ENCODE measurements around the gene GSK3B. TPM values are rescaled to one million over a fixed set of nuclear protein-coding genes. Genes with fewer than 3 reads are reported as not detected.

GSK3B gene
- total and polyA plus RNA-seq, 2 experiments from 2014 or later, result 19.7 to 43.1 TPM

GRCh38 chr3:120114376-120114775 is 20.1 kb upstream of the GSK3B start:
- in situ Hi-C loops (cut with MboI), result no loop called here
- H3K9me3 ChIP-seq (ENCODE audit: low read depth), result no peaks in the 10 kb centered on the region
- H3K27ac ChIP-seq, result peak overlapping the region; percentile 60; the same call in 1 of the 2 replicates
- peak overlapping the region; percentile 58 for H3K4me2 ChIP-seq (ENCODE audit: unreplicated experiment)
- no peak overlapping the region for H2AFZ ChIP-seq
- H3K9ac ChIP-seq, result no peak overlapping the region
- no peaks in the 10 kb centered on the region for H3K79me2 ChIP-seq (ENCODE audit: insufficient read depth)
- WGBS, 2 experiments (ENCODE audit: low coverage in 1 of 2, low lambda C conversion rate in 2 of 2, missing lambda C conversion rate in 2 of 2), result 96 to 97% methylated on average over 2 of the region's 2 CpGs
- TF ChIP-seq EZH2phosphoT487 (IDR thresholded peaks at IDR 0.05; ENCODE audit: insufficient read depth, low read depth), result no peak
- no peak for TF ChIP-seq EZH2 (IDR thresholded peaks at IDR 0.05; ENCODE audit: insufficient read depth, poor library complexity, severe bottlenecking)
- no peaks in the 10 kb centered on the region for H3K36me3 ChIP-seq (ENCODE audit: low read depth)
- no peak for DNase-seq
- H3K4me1 ChIP-seq (ENCODE audit: insufficient read depth), result peaks cover 25% of the 10 kb centered on the region
- no peak overlapping the region for H3K4me3 ChIP-seq
- no peaks in the 10 kb centered on the region for H3K27me3 ChIP-seq (replicated peaks; ENCODE audit: insufficient read depth)
- no peaks in the 10 kb centered on the region for H3K9me2 ChIP-seq (ENCODE audit: insufficient read depth)
- H4K20me1 ChIP-seq (ENCODE audit: insufficient read depth), result no peaks in the 10 kb centered on the region
- peaks cover 23% of the 10 kb centered on the region for H3F3A ChIP-seq (ENCODE audit: insufficient read depth)

- H3K9me2 ChIP-seq (ENCODE audit: insufficient read depth), result no peaks in the 10 kb centered on the region
- peak overlapping the region; percentile 58 for H3K4me2 ChIP-seq (ENCODE audit: unreplicated experiment)
- TF ChIP-seq EZH2phosphoT487 (IDR thresholded peaks at IDR 0.05; ENCODE audit: insufficient read depth, low read depth) (no peak), EZH2 (IDR thresholded peaks at IDR 0.05; ENCODE audit: insufficient read depth, poor library complexity, severe bottlenecking) (no peak)
- H3K4me3 ChIP-seq, result no peak overlapping the region
- peaks cover 23% of the 10 kb centered on the region for H3F3A ChIP-seq (ENCODE audit: insufficient read depth)
- no peak overlapping the region for H2AFZ ChIP-seq
- peaks cover 25% of the 10 kb centered on the region for H3K4me1 ChIP-seq (ENCODE audit: insufficient read depth)
- 25 to 26% methylated on average over 8 of the region's 8 CpGs for WGBS, 2 experiments (ENCODE audit: low coverage in 1 of 2, low lambda C conversion rate in 2 of 2, missing lambda C conversion rate in 2 of 2)
- H3K27ac ChIP-seq, result peak overlapping the region; percentile 60
- no peaks in the 10 kb centered on the region for H3K36me3 ChIP-seq (ENCODE audit: low read depth)
- in situ Hi-C loops (cut with MboI), result no loop called here
- H3K9me3 ChIP-seq (ENCODE audit: low read depth), result no peaks in the 10 kb centered on the region
- DNase-seq, result peak; percentile 93
- H3K79me2 ChIP-seq (ENCODE audit: insufficient read depth), result no peaks in the 10 kb centered on the region
- H4K20me1 ChIP-seq (ENCODE audit: insufficient read depth), result no peaks in the 10 kb centered on the region
- H3K27me3 ChIP-seq (replicated peaks; ENCODE audit: insufficient read depth), result no peaks in the 10 kb centered on the region
- no peak overlapping the region for H3K9ac ChIP-seq
These were observed 19.2 kb upstream of the GSK3B start for GRCh38 chr3:120113128-120114116.

- Histone ChIP-seq H3K79me2 (ENCODE audit: insufficient read depth) (no peaks in the 10 kb centered on the region), H3F3A (ENCODE audit: insufficient read depth) (peaks cover 23% of the 10 kb centered on the region), H3K9me3 (ENCODE audit: low read depth) (no peaks in the 10 kb centered on the region), H3K4me2 (ENCODE audit: unreplicated experiment) (no peak overlapping the region), H3K9me2 (ENCODE audit: insufficient read depth) (no peaks in the 10 kb centered on the region), H3K4me1 (ENCODE audit: insufficient read depth) (peaks cover 25% of the 10 kb centered on the region), H3K9ac (no peak overlapping the region), H3K4me3 (no peak overlapping the region), H3K27me3 (replicated peaks; ENCODE audit: insufficient read depth) (no peaks in the 10 kb centered on the region), H2AFZ (no peak overlapping the region), H3K36me3 (ENCODE audit: low read depth) (no peaks in the 10 kb centered on the region), H4K20me1 (ENCODE audit: insufficient read depth) (no peaks in the 10 kb centered on the region), H3K27ac (no peak overlapping the region)
- DNase-seq, result no peak
- in situ Hi-C loops (cut with MboI), result no loop called here
- 100% methylated on average over 1 of the region's 1 CpG for WGBS, 2 experiments (ENCODE audit: low coverage in 1 of 2, low lambda C conversion rate in 2 of 2, missing lambda C conversion rate in 2 of 2)
- no peak for TF ChIP-seq EZH2 (IDR thresholded peaks at IDR 0.05; ENCODE audit: insufficient read depth, poor library complexity, severe bottlenecking)
- TF ChIP-seq EZH2phosphoT487 (IDR thresholded peaks at IDR 0.05; ENCODE audit: insufficient read depth, low read depth), result no peak
These were observed 17.7 kb upstream of the GSK3B start for GRCh38 chr3:120111898-120112297.

- in situ Hi-C loops (cut with MboI), result no loop called here
- 83% methylated on average over 7 of the region's 7 CpGs for WGBS, 2 experiments (ENCODE audit: low coverage in 1 of 2, low lambda C conversion rate in 2 of 2, missing lambda C conversion rate in 2 of 2)
- DNase-seq, result no peak
These were observed 9.0 kb upstream of the GSK3B start for GRCh38 chr3:120103276-120103675.

More at GRCh38 chr3:120103276-120103675, 9.0 kb upstream of the GSK3B start:
- H3K9ac ChIP-seq, result no peak overlapping the region
- H3K79me2 ChIP-seq (ENCODE audit: insufficient read depth), result peaks cover 20% of the 10 kb centered on the region; the same call in 1 of the 2 replicates
- no peak overlapping the region for H3K27ac ChIP-seq
- peaks cover 15% of the 10 kb centered on the region; the same call in 1 of the 2 replicates for H3F3A ChIP-seq (ENCODE audit: insufficient read depth)
- no peak overlapping the region for H3K4me2 ChIP-seq (ENCODE audit: unreplicated experiment)
- peaks cover 14% of the 10 kb centered on the region for H3K4me1 ChIP-seq (ENCODE audit: insufficient read depth)
- no peaks in the 10 kb centered on the region for H3K36me3 ChIP-seq (ENCODE audit: low read depth)
- TF ChIP-seq EZH2 (IDR thresholded peaks at IDR 0.05; ENCODE audit: insufficient read depth, poor library complexity, severe bottlenecking) (no peak), EZH2phosphoT487 (IDR thresholded peaks at IDR 0.05; ENCODE audit: insufficient read depth, low read depth) (no peak)
- no peaks in the 10 kb centered on the region for H3K9me2 ChIP-seq (ENCODE audit: insufficient read depth)
- H3K4me3 ChIP-seq, result no peak overlapping the region
- no peaks in the 10 kb centered on the region for H3K27me3 ChIP-seq (replicated peaks; ENCODE audit: insufficient read depth)
- no peak overlapping the region for H2AFZ ChIP-seq
- H3K9me3 ChIP-seq (ENCODE audit: low read depth), result no peaks in the 10 kb centered on the region
- no peaks in the 10 kb centered on the region for H4K20me1 ChIP-seq (ENCODE audit: insufficient read depth)
